Chondrocyte (in vitro differentiated cells): Measurements from ENCODE around the gene LHFPL6. TPM values are rescaled to one million over a fixed set of nuclear protein-coding genes. Genes with fewer than 3 reads are reported as not detected.

Experiments used
- DNase-seq: peaks from one replicate; pipeline ENCODE4 v3.0.0; 2021; ENCODE audit warnings: mixed read lengths, low spot score
- H3K27ac Mint-ChIP-seq: one replicate; pipeline ENCODE4 v1.8.0; 2021; ENCODE audit warnings: mild to moderate bottlenecking, moderate library complexity, mixed read lengths; ENCODE audit not compliant: unreplicated experiment
- H3K27me3 Mint-ChIP-seq: 2 replicates; pipeline ENCODE4 v1.8.0; 2021; ENCODE audit warnings: low read depth, mixed read lengths
- H3K36me3 Mint-ChIP-seq: 2 replicates; pipeline ENCODE4 v1.8.0; 2021; ENCODE audit warnings: low read depth, mixed read lengths
- H3K4me1 Mint-ChIP-seq: 2 replicates; pipeline ENCODE4 v1.8.0; 2021; ENCODE audit warnings: low read depth, mild to moderate bottlenecking, mixed read lengths
- H3K4me3 Mint-ChIP-seq: one replicate; pipeline ENCODE4 v1.8.0; 2021; ENCODE audit warnings: mild to moderate bottlenecking, moderate library complexity, mixed read lengths; ENCODE audit not compliant: unreplicated experiment
- H3K9me3 Mint-ChIP-seq: 2 replicates; pipeline ENCODE4 v1.8.0; 2021; ENCODE audit warnings: low read depth, mixed read lengths
- CTCF ChIP-seq: fragments of 200-600 bp; sonication (generic); IDR thresholded peaks from 2 replicates; pipeline ENCODE4 v1.5.0; 2021; ENCODE audit warnings: antibody characterized with exemption, mild to moderate bottlenecking, moderate library complexity
- total RNA-seq: library from RNA; stranded (reverse); gene quantifications from 3 replicates; pipeline ENCODE4 v1.2.1, GENCODE V29; 2021

Gene LHFPL6
- total RNA-seq, 1 donor from 2014 or later: 101 TPM

DNA sequence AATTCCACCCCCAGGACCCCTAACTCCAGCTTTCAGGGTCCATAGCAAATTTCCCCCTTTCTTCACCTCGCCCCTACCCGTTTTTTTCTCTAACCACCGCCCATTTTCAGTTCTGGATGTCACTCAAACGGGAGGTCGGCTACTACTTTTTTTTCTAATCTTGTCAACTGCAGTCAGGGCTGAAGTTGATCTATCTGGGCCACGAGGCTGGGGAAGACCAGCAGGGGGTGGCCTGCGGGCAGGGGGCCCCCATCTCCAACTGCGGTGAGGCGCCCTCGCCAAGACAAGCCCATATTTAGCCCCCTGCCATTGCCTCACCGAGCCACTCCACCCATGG is 748 bp downstream of the LHFPL6 start:
- DNase-seq: no peak
- Mint-ChIP-seq H3K27ac (peak overlapping the region; percentile 80), H3K4me1 (peaks cover 58% of the 10 kb centered on the region), H3K4me3 (peak overlapping the region; percentile 92), H3K36me3 (peaks cover 4% of the 10 kb centered on the region), H3K9me3 (no peaks in the 10 kb centered on the region), H3K27me3 (no peaks in the 10 kb centered on the region)
- TF ChIP-seq CTCF: no peak

GRCh38 chr13:39601636-39602035 is 1.4 kb downstream of the LHFPL6 start:
- Mint-ChIP-seq H3K27ac (peak overlapping the region; percentile 80), H3K27me3 (no peaks in the 10 kb centered on the region)

GRCh38 chr13:39600766-39601165 is 2.2 kb downstream of the LHFPL6 start:
- H3K9me3 Mint-ChIP-seq: no peaks in the 10 kb centered on the region
- H3K27me3 Mint-ChIP-seq: no peaks in the 10 kb centered on the region
- no peak for DNase-seq
- peak; percentile 62 for TF ChIP-seq CTCF
- peaks cover 71% of the 10 kb centered on the region for H3K4me1 Mint-ChIP-seq
- peak overlapping the region; percentile 92 for H3K4me3 Mint-ChIP-seq
- H3K36me3 Mint-ChIP-seq: peaks cover 4% of the 10 kb centered on the region
- peak overlapping the region; percentile 64 for H3K27ac Mint-ChIP-seq

More at GRCh38 chr13:39601636-39602035, 1.4 kb downstream of the LHFPL6 start:
- TF ChIP-seq CTCF: no peak
- Mint-ChIP-seq H3K4me1 (peaks cover 64% of the 10 kb centered on the region), H3K36me3 (peaks cover 4% of the 10 kb centered on the region), H3K9me3 (no peaks in the 10 kb centered on the region), H3K4me3 (peak overlapping the region; percentile 92)
- no peak for DNase-seq

DNA sequence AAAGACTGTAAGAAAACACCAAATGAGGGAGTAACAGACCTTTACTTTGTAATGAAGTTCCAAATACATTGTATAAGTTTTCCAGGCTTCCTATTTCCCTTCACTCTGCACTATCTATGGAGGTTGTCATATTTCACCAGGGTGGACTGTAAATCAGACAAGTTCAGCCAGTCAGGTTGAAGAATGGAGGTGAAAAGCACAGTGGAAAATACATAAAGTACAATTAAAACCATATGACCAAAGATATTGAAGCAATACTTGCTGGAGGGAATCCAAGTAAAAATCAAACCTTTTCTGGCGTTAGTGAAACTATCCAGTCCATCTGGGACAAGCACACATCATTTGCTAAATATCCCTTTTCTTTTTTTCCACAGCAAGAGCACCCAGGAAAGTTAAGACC is 3.2 kb downstream of the LHFPL6 start:
- Mint-ChIP-seq H3K27ac (peak overlapping the region; percentile 93), H3K9me3 (no peaks in the 10 kb centered on the region), H3K27me3 (no peaks in the 10 kb centered on the region), H3K4me3 (peak overlapping the region; percentile 92), H3K36me3 (peaks cover 11% of the 10 kb centered on the region), H3K4me1 (peaks cover 74% of the 10 kb centered on the region)
- no peak for TF ChIP-seq CTCF
- no peak for DNase-seq

GRCh38 chr13:39599012-39599411 is 4.0 kb downstream of the LHFPL6 start:
- peaks cover 13% of the 10 kb centered on the region for H3K36me3 Mint-ChIP-seq
- H3K9me3 Mint-ChIP-seq: no peaks in the 10 kb centered on the region
- peaks cover 73% of the 10 kb centered on the region for H3K4me1 Mint-ChIP-seq
- H3K27me3 Mint-ChIP-seq: no peaks in the 10 kb centered on the region
- no peak for DNase-seq
- peak overlapping the region; percentile 93 for H3K27ac Mint-ChIP-seq
- peak overlapping the region; percentile 92 for H3K4me3 Mint-ChIP-seq
- TF ChIP-seq CTCF: no peak
